C1 segment of cervical spinal cord (tissue), 14 donors: ENCODE measurements around the gene OR1J2.
"Not testable (repeated sequence)": the region's sequence is repeated elsewhere in the genome, so short reads cannot be mapped to it uniquely, and the experiment has no call there.

ENCODE experiments used
- DNase-seq, 14 donors: peaks; one replicate each; lab custom pipeline; 2025; lab: John Stamatoyannopoulos, UW

Gene OR1J2, protein sequence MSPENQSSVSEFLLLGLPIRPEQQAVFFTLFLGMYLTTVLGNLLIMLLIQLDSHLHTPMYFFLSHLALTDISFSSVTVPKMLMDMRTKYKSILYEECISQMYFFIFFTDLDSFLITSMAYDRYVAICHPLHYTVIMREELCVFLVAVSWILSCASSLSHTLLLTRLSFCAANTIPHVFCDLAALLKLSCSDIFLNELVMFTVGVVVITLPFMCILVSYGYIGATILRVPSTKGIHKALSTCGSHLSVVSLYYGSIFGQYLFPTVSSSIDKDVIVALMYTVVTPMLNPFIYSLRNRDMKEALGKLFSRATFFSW

DNA sequence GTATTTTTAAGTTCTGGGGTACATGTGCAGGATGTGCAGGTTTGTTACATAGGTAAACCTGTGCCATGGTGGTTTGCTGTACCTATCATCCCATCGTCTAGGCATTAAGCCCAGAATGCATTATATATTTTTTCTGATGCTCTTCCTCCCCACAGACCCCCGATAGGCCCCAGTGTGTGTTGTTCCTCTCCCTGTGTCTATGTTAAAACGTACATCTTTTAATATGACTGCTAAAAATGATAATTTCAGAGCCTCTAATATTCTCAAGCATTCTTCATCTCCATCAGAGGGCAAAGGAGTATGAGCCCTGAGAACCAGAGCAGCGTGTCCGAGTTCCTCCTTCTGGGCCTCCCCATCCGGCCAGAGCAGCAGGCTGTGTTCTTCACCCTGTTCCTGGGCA is at the start of gene OR1J2:
Gene OR1J2 (plus strand): TSS at position 301 of the 400 bp plus-strand sequence. CDS start 0 bp downstream, at position 301.
- DNase-seq = no peak

DNA sequence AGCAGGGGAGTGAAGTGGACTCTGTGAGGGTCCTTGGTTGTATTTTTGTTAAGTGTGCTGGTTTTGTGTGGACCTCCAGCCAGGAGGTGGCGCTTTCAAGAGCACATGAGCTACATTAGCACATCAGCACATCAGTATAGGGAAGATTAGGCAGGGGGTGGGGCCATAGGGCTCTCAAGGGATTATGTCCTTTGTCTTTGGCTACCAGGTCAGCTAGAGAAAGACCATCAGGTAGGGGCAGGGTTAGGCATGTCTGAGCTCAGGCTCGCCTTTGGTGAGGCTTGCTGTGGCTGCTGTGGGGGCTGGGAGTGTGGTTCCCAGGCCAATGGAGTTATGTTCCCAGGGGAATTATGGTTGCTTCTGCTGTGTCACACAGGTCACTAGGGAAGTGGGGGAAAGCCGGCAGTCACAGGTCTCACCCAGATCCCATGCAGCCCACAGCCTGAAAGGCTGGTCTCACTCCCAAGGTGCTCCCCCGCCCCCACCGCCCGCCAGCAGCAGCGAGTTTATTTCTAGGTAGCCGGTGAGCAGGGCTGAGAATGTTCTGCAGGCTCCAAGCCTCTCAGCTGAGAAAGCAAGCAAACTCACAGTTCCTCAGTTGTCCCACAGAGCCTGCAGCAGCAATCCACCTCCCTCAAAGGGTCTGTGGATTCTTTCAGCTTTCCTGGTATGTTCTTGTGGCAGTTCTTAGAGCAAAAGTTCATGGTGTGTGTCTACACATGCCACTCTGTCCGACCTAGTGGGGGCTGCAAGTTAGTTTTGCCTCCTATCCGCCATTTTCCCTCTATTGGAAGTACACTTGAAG is 46.6 kb upstream of the OR1J2 start:
- no peak for DNase-seq

DNA sequence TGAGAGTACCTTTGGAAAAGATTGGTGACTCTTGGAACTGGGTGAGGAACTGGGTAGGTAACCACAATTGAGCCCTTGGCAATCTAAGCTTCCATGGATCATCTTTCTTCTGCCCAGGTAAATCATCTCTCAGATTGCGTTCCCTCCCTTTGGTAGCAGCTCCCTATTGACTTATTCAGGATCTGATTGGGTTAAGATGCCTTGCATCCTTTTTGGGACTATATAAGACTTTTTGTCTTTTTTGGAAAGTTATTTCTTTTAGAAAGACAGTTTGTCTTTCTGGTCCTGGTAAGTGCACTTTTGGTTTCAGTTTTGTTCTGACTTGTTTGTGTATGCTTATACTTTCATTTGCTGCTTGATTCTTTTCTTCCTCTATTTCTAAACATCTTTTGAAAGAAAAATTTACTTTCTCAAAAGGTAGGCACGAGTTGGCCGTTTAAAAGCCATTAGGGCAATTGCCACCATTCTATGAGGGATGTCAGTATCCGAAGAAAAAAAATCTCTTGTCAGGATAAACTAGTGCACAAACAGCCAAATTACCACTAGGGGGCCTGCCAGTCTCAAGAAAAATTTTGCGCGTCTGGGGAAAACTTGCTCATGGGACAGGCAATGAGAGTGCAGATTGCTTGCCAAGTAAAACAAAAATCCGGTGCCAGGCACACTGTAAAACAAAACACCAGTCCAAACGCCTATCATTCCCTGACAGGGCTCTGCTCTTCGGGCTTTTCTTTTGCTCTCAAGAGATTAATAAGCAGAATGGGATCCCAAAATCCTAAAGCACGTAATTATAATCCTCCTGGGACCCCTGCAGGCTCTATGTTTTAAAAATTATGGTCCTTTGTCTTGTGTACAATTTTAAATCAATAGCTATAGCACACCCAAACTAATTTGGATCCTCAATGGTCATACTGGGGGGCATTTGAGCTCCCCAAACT is 45.7 kb upstream of the OR1J2 start:
- peak in 13 of 14 donors; percentile 8 to 66 (median 32) for DNase-seq

DNA sequence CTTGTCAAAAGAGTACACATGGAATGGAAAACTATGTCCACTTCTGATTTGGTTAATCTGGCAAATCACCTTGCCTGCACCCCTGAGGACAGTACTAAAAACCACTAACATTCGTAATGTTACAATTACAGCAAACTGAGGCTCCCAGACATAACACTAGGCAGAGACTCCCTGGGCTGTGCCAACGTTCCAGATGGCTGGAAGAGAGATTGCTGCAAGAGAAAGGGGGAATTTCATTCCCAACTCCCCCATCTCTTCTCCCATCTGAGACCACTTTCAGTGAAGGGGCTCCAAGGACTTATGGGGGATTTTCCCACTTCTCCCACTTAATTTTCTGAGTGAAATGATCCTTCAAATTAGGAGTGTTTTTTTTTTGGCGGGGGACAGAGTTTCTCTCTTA is 44.1 kb upstream of the OR1J2 start:
- no peak for DNase-seq

DNA sequence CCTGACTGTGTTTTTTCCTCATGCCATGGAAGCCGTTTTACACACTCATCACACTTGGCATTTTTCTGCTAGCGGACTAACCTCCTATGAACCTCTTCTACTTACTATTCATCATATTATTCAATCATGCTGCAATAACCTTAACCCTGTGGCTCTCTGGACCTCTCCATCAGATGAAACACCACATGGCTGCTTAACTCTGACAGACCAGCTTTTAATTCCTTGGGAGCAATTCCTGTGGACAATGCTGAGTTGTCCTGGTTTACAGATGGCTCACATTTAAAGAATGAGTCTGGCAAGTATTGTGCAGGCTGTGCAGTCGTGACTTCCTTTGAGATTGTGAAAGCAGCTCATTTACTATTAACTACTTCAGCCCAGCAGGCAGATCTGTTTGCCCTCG is 41.9 kb upstream of the OR1J2 start:
- no peak for DNase-seq

DNA sequence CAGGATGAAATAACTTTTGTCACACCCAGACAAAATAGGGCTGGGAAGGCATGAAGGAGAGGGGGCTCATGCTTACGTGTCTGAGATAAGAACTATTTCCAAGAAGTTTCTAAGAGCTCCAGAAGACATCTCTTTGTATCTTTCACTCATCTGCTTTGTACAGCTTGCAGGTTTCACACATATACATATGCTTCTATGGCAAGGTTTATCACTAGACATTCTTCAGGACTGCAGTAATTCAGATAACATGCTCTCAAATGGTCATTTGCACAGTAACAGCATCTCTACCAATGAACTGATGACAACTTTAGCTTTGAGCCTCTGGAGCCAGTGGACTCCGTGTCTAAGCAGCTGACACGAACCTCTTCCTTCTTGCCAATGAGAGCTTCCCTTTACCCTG is 36.0 kb upstream of the OR1J2 start:
- DNase-seq = no peak

DNA sequence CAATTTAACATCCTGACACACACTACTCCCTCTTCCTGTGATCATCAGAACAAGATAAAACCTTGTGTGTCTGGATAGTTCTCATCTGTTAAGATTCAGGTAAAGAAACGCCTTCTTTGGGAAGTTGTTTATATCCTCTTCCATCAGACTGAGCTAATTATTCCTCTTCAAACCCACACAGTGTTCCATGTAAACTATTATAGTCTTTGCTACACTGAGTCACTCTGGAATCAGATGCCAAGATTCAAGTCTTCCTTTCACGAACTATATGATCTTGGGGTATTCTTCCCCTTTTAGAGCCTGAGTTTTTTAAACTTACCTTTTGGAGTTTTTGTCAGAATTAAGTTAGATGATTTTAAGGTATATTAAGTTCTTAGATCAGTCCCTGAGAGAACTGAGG is 34.9 kb upstream of the OR1J2 start:
- no peak for DNase-seq

DNA sequence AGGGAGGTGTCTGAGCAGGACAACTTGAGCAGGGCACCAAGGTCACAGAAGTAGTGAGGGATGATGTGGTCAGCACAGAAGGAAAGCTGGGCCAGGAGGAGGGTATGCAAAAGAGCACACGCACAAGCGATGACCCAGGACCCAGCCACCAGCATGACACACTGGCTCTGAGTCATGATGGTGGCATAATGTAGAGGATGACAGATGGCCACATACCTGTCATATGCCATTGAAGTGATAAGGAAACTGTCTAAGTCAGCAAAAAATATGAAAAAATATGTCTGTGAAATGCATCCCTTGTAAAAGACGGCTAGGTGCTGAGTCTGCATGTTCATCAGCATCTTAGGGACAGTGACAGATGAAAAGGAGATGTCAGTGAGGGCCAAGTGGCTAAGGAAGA is 33.3 kb upstream of the OR1J2 start:
- DNase-seq = no peak

DNA sequence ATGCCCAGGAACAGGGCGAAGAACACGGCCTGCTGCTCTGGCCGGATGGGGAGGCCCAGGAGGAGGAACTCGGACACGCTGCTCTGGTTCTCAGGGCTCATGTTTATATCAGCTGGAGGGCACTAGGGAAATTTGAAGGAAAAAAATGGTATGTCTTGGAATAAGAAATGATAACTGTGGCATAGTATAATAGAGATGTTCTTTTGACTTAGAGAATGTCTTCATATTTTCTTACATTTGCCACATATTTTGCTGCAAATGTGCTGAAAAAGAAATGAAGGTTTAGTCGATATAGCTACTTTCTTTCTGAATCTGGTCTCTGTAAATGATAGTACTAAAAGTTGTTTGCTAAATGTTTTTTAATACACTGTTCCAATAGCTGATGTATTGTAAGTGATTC is 32.8 kb upstream of the OR1J2 start, which contains the start of gene OR1J1:
Gene OR1J1 (minus strand): TSS at position 101 of the 400 bp plus-strand sequence. CDS start 0 bp downstream, at position 101.
- DNase-seq = no peak

DNA sequence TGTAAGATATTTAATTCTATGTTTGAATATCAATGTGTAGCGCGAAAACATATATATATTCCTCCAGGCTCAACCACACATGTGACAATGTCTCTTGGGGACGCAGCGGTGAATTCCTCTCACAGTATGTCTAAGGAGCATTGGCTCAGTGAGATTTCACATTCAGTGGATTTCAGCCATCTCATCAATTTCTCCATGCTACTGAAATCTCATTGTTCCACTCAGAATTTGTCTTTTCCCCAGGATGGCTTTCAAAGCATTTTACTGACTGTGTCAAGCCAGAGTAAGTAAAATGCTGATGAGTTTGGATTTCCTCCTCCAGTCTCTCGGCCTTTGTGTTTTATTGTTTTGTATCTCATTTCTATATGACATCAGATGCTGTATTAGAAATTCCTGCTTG is 31.5 kb upstream of the OR1J2 start:
- DNase-seq = no peak

DNA sequence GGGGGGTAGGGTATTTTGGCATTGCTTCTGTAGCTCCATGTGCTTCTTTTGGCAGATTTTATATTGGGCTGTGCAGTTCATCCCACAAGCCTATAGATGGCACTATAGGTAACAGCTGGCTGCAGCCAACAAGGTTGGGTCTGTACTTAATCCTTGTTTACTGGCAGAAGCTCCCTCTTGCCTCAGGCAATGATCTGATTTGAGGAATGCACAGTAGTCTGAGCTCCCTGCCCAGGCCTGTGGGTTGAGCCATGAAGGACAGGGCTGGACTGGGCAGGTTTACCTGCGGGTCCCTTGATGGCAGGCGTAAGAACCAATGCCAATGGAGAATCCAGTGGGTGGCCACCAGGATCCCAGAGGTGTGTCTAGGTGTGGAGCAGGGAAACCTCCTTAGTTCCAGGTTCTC is 11.7 kb upstream of the OR1J2 start:
- DNase-seq = no peak

DNA sequence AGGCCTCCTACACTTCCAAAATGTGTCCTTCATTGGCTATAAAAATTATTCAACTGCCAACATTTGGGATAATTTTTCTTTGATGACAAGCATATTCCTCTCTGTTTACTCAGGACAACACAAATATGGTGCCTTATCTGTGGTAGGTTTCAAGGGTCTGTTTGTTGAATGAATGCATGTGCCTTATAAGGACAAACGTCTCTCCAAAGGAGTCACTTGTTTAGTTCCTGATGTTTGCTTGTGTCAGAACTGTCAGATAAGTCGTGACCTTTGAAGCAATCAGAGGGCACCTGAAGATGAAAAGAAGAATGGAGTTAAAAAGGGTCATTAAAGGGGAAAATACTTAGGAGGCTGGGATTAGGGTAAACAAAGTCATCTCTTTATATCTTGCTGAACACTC is 3.6 kb upstream of the OR1J2 start:
- no peak for DNase-seq

DNA sequence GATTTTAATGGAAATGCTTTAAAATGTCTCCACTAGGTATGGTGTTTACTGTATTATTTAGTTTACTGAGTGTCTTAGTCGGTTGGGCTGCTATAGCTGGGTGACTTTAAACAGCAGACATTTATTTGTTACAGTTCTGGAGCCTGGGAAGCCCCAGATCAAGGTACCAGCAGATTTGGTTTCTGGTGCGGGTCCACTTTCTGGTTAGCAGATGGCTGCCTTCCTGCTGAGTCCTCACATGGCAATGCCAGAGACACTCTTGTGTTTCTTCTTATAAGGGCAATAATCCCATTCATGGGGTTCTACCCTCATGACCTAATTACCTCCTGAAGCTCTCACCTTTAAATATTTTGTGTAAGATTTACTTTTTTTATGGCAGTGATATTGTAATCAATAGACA is 7.6 kb downstream of the OR1J2 start:
- DNase-seq = peak in 1 of 14 donors; percentile 55

DNA sequence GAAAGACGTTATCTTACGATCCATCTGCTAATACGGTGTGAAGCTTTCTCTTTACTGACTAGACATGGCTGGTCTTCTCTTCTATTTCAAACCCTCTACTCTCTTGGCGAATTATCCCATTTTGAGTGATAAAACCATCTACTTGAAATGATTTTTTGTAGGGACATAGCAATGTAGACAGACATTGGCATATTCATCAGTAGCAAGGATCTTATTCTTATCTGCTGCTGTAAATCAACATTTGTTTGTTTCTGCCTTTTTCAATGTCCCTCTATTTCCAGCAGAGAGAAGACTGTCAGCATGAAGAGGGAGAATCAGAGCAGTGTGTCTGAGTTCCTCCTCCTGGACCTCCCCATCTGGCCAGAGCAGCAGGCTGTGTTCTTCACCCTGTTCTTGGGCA is 8.2 kb downstream of the OR1J2 start, which contains the start of gene OR1J4:
Gene OR1J4 (plus strand): TSS at position 301 of the 400 bp plus-strand sequence. CDS start 0 bp downstream, at position 301.
- DNase-seq = no peak

DNA sequence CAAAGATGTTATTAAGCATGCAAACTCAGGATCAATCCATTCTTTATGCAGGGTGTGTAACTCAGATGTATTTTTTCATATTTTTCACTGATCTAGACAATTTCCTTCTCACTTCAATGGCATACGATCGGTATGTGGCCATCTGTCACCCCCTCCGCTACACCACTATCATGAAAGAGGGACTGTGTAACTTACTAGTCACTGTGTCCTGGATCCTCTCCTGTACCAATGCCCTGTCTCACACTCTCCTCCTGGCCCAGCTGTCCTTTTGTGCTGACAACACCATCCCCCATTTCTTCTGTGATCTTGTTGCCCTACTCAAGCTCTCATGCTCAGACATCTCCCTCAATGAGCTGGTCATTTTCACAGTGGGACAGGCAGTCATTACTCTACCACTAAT is 8.8 kb downstream of the OR1J2 start:
- peak in 1 of 14 donors; percentile 49 for DNase-seq

DNA sequence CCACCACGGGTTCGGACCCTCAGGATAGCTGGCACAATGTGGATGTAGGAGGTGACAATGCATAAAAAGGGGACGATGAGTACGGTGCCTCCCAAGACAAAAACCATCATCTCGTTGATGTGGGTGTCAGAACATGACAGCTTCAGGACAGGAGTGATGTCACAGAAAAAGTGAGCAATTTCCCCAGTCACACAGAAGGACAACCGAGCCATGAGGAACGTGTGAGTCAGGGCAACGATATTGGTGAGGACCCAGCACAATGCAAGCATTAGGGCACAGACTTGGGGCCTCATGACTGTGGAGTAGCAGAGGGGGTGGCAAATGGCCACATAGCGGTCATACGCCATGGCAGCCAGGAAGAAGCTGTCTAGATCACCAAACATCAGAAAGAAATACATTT is 16.0 kb downstream of the OR1J2 start:
- DNase-seq = no peak

DNA sequence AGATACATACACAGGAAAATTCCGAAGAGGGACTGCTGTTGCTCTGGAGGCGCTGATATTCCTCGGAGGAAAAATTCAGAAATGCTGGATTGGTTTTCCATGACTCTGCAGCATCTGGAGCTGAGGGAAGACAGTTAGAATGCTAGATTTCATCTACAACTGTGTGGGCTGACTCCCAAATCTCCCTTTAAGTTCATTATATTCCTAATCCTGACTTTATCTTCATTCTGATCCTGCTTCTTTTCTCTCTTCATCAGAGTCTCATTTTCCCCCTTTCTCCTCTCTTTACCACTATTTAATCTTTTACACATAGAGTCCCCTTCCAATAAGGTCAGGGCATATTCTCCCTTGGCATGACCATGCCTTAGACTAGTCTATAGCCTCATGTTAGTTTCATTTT is 16.6 kb downstream of the OR1J2 start, which contains the start of gene OR1N1:
Gene OR1N1 (minus strand): TSS at position 101 of the 400 bp plus-strand sequence. CDS start 0 bp downstream, at position 101.
- no peak for DNase-seq

DNA sequence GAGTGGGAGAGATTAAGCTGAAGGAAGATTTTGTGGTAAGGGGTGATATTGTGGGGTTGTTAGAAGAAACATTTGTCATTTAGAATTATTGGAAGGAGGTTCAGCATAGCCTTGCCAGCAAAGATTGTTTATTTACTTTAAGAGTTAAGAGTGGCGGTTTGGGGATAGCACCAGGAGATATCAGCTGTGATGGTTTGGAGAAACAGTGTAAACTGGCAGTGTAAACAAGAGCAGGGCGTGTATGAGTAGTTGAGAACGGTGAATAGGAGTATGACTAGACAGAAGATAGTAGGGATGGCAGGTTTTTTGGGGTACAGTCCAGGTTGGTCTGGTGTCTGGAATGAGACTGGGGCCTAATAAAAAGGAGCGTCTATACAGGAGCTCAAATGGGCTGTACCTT is 20.6 kb downstream of the OR1J2 start:
- DNase-seq = not testable (repeated sequence)

DNA sequence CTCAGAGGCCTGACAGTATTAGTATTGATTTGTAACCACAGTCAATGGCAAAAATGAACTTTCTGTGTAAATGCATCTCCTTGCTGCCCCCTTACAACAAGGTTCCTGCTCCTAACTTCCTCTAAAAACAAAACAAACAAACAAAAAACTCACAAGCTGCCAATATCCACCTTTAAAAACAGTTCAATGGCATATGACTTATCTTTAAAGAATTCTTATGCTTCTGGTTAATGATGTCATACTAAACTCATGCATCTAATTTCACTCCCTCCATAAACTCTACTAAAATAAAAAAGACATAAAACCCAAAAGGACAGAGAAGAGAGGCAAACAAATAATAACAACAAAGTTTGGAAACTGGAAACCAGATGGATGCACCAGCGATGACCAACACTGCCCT is 25.5 kb downstream of the OR1J2 start:
- DNase-seq = no peak

DNA sequence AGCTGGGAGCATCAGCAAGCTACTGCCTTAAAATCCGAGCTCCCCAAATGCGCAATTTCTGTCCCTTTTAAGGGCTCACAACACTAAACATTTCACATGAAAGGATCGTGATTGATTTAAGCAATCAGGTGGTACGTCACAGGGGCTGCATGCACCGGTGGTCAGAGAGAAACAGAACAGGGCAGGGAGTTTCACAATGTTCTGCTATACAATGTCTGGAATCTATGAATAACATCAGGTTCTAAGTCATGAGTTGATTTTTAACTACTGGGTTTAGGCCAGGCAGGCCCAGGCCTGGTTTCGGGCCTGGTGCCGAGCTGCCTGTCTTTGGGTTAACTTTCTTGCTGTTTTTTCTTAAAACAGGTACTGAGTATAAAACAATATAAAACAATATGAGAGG is 26.5 kb downstream of the OR1J2 start:
- DNase-seq = not testable (repeated sequence)

DNA sequence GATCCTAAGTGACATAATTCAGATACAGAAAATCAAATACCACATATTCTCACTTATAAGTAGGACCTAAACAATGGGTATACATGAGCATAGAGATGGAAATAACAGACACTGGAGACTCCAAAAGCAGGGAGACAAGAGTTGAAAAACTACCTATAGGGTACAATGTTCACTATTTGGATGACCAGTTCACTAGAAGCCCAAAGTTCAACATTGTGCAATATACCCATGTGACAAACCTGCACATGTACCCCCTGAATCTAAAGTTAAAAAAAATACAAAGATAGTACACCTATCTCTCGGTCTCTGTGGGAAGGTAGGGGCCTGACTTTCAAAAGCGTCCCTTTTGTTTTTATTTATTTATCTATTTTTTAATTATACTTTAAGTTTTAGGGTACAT is 28.2 kb downstream of the OR1J2 start:
- no peak for DNase-seq

DNA sequence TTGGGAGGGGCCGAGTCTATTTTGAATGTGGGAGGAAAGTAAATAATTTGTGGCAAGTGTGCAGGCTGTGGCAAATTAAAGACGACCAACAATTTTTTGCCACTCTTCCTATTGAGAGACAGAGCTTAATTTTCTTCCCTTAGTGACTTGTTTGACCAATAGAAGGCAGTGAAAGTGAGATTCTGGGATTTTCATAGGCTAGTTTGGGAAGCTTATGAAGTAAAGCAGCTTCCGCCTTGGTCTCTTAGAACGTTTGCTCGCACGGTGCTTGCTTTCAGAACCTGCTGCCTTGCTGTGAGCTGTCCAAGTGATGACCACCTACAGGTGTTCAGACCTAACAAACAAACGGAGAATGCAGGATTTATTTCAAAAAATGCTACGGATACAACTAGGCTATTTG is 35.6 kb downstream of the OR1J2 start:
- no peak for DNase-seq
